Measurements from ENCODE around the gene SSH3. TPM values are rescaled to one million over a fixed set of nuclear protein-coding genes. Genes with fewer than 3 reads are reported as not detected.

SSH3 gene
- total RNA-seq, 3 donors from 2014 or later, result 28.8 to 55.2 (median 34.4) TPM

DNA sequence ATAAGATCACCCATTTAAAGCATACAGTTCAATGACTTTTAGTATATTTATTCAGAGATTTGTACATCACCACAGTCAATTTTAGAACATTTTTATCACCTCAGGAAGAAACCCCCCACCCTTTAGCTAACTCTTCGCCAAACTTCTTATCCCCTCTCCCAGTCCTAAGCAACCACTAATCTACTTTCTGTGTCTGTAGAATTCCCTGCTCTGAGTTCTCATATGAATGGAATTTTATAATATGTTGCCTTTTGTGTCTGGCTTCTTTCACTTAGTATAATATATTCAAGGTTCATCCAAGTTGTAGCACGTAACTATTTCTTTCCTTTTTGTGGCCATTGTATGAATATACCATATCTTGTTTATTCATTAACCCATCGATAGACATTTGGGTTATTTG, 10.7 kb upstream of the SSH3 start:
- Histone ChIP-seq H3K4me1 (peaks cover 5 to 15% of the 10 kb centered on the region in 2 donors), H3K36me3 (no peaks in the 10 kb centered on the region)

DNA sequence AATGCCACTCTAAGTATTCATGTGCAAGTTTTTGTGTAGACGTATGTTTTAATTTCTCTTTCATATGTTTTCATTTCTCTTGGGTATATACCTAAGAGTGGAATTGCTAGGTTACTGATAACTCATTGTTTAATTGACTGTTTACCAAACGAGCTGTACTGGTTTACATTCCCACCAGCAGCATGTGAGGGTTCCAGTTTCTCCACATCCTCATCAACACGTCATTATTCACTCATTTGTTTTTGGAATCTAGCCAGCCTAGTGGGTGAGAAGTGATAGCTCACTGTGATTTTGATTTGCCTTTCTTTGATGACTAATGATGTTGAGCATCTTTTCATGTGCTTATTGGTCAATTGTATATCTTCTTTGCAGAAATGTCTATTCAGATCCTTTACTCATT, 10.2 kb upstream of the SSH3 start:
- H3K36me3 ChIP-seq, result no peaks in the 10 kb centered on the region
- TF ChIP-seq, protein P1, sequence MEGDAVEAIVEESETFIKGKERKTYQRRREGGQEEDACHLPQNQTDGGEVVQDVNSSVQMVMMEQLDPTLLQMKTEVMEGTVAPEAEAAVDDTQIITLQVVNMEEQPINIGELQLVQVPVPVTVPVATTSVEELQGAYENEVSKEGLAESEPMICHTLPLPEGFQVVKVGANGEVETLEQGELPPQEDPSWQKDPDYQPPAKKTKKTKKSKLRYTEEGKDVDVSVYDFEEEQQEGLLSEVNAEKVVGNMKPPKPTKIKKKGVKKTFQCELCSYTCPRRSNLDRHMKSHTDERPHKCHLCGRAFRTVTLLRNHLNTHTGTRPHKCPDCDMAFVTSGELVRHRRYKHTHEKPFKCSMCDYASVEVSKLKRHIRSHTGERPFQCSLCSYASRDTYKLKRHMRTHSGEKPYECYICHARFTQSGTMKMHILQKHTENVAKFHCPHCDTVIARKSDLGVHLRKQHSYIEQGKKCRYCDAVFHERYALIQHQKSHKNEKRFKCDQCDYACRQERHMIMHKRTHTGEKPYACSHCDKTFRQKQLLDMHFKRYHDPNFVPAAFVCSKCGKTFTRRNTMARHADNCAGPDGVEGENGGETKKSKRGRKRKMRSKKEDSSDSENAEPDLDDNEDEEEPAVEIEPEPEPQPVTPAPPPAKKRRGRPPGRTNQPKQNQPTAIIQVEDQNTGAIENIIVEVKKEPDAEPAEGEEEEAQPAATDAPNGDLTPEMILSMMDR (IDR thresholded peaks at IDR 0.05), result no peak
- TF ChIP-seq POLR2AphosphoS5 (IDR thresholded peaks at IDR 0.05) (no peak), POLR2A (IDR thresholded peaks at IDR 0.05) (no peak)
- peaks cover 0 to 11% of the 10 kb centered on the region in 2 donors for H3K9me3 ChIP-seq
- H3K27ac ChIP-seq, result no peak overlapping the region
- no peaks in the 10 kb centered on the region for H3K27me3 ChIP-seq
- no peak for DNase-seq (ENCODE audit: low spot score in 2 of 2)
- H3K4me1 ChIP-seq, result peaks cover under 1 to 11% of the 10 kb centered on the region in 2 donors
- intact Hi-C loops (cut with DNase I; ENCODE audit: low total_unique reads), result no loop called here
- H3K4me3 ChIP-seq, result no peak overlapping the region

More for the DNA sequence above, 10.7 kb upstream of the SSH3 start:
- DNase-seq (ENCODE audit: low spot score in 2 of 2), result no peak
- Histone ChIP-seq H3K4me3 (no peak overlapping the region), H3K27me3 (no peaks in the 10 kb centered on the region), H3K9me3 (peaks cover 0 to 11% of the 10 kb centered on the region in 2 donors), H3K27ac (no peak overlapping the region)
- intact Hi-C loops (cut with DNase I; ENCODE audit: low total_unique reads), result no loop called here
- TF ChIP-seq POLR2A (IDR thresholded peaks at IDR 0.05), result no peak
- TF ChIP-seq POLR2AphosphoS5 (IDR thresholded peaks at IDR 0.05), result no peak
- TF ChIP-seq, protein P1 (IDR thresholded peaks at IDR 0.05), result no peak

DNA sequence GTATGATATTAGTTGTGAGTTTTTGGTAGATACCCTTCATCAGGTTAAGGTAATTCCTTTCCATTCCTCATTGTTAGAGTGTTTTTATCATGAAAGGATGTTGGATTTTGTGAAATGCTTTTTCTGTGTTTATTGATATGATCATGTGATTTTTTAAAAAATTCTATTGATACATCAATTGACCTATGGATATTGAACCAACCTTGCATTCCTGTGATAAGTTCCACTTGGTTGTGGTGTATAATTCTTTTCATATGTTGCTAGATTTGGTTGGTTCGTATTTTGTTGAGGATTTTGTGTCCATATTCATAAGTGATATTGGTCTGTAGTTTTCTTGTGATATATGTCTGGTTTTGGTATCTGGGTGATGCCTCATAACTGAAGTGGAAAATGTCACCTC, 7.5 kb upstream of the SSH3 start:
- peaks cover 0 to 11% of the 10 kb centered on the region in 2 donors for H3K9me3 ChIP-seq
- H3K36me3 ChIP-seq, result no peaks in the 10 kb centered on the region

DNA sequence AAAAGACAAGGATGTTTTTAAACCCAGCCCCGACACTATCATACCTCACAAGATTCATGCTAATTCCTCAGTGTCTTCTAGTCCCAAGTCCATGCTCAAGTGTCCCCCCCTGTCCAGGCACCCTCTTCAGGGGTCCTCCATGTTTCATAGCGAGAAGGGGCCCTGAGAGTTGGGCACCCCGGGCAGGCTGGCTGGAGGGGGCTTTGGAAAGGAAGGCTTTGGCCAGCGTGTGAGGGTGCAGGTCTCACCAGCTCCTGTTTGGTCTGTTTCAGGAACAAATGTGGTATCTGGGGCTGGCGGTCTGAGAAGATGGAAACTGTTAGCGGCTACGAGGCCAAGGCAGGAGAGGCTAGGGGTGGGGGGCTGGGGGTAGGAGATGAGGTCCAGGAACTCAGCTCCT, 4.5 kb upstream of the SSH3 start:
- Histone ChIP-seq H3K4me1 (peaks cover 0 to 5% of the 10 kb centered on the region in 2 donors), H3K27me3 (no peaks in the 10 kb centered on the region), H3K9me3 (peaks cover 0 to 11% of the 10 kb centered on the region in 2 donors), H3K36me3 (no peaks in the 10 kb centered on the region), H3K4me3 (no peak overlapping the region), H3K27ac (no peak overlapping the region)
- TF ChIP-seq POLR2AphosphoS5 (IDR thresholded peaks at IDR 0.05) (no peak), POLR2A (IDR thresholded peaks at IDR 0.05) (no peak)
- TF ChIP-seq, protein P1 (IDR thresholded peaks at IDR 0.05), result no peak
- intact Hi-C loops (cut with DNase I; ENCODE audit: low total_unique reads), result no loop called here
- DNase-seq (ENCODE audit: low spot score in 2 of 2), result no peak

More for the DNA sequence above, 7.5 kb upstream of the SSH3 start:
- TF ChIP-seq POLR2A (IDR thresholded peaks at IDR 0.05) (no peak), POLR2AphosphoS5 (IDR thresholded peaks at IDR 0.05) (no peak)
- TF ChIP-seq, protein P1 (IDR thresholded peaks at IDR 0.05), result no peak
- H3K27me3 ChIP-seq, result no peaks in the 10 kb centered on the region
- no peak overlapping the region for H3K4me3 ChIP-seq
- no peaks in the 10 kb centered on the region for H3K4me1 ChIP-seq
- no peak overlapping the region for H3K27ac ChIP-seq
- intact Hi-C loops (cut with DNase I; ENCODE audit: low total_unique reads), result no loop called here
- no peak for DNase-seq (ENCODE audit: low spot score in 2 of 2)

DNA sequence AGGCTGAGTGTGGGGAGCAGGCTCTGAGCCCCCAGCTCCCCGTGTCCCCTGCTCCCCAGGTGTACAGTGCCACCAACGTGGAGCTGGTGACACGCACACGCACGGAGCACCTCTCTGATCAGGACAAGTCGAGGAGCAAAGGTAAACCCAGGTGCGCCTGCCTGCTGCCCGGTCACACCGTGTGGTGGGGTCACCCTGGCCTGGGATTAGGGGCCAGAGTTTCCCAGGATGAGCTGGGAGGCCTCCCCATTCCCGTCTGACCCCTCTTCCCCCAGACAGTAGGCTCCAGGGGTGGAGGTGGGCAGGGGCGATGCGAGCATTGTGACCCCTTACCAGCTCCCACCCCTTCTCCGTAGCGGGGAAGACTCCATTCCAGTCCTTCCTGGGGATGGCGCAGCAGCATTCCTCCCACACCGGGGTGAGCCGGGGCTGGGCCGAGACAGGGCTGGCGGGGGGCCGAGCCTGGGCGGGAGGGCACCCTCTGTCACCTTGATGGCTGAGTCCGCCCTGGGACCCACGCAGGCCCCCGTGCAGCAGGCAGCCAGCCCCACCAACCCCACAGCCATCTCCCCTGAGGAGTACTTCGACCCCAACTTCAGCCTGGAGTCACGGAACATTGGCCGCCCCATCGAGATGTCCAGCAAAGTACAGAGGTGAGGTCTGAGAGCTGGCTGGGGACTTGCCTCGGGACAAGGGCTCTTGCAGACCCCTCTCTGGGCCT, 3.7 kb upstream of the SSH3 start:
- H3K4me3 ChIP-seq, result no peak overlapping the region
- H3K27ac ChIP-seq, result no peak overlapping the region
- TF ChIP-seq POLR2AphosphoS5 (IDR thresholded peaks at IDR 0.05) (no peak), POLR2A (IDR thresholded peaks at IDR 0.05) (no peak)
- TF ChIP-seq, protein P1 (IDR thresholded peaks at IDR 0.05), result no peak
- intact Hi-C loops (cut with DNase I; ENCODE audit: low total_unique reads), result no loop called here
- H3K9me3 ChIP-seq, result peaks cover 0 to 11% of the 10 kb centered on the region in 2 donors
- H3K4me1 ChIP-seq, result peaks cover 0 to 7% of the 10 kb centered on the region in 2 donors
- H3K27me3 ChIP-seq, result no peaks in the 10 kb centered on the region
- H3K36me3 ChIP-seq, result no peaks in the 10 kb centered on the region
- DNase-seq (ENCODE audit: low spot score in 2 of 2), result no peak

Data from breast epithelium (tissue), 4 donors.